Liver (tissue), 3 donors: ENCODE data around the gene EIF4B.
A peak's percentile ranks its signal among the peaks of the same experiment; 100 is the strongest.

Experiments
- CTCF ChIP-seq: fragments of 150-350 bp; IDR thresholded peaks from 2 replicates; pipeline ENCODE4 v1.5.1; 2017; ENCODE audit warnings: improper control_type of control experiment, low read depth, low read length; ENCODE audit not compliant: missing input control
- EGR1 ChIP-seq, 2 donors: IDR thresholded peaks; 2 replicates each; pipeline ENCODE4 v1.6.1; 2016 to 2018; ENCODE audit warnings: antibody characterized with exemption in 2 of 2, low read depth in 2 of 2
- FOXA1 ChIP-seq: IDR thresholded peaks from 2 replicates; pipeline ENCODE4 v1.6.1; 2016; ENCODE audit warnings: antibody characterized with exemption
- GABPA ChIP-seq, 2 donors: IDR thresholded peaks in 1 of 2; conservative IDR thresholded peaks in 1 of 2; 2 replicates each; pipeline ENCODE4 v1.6.1; 2016; ENCODE audit warnings: antibody characterized with exemption in 2 of 2, mild to moderate bottlenecking in 1 of 2, moderate library complexity in 1 of 2
- JUND ChIP-seq, 2 donors: IDR thresholded peaks; 2 replicates each; pipeline ENCODE4 v1.6.1; 2016; ENCODE audit warnings: antibody characterized with exemption in 2 of 2
- NR2F2 ChIP-seq: IDR thresholded peaks from 2 replicates; pipeline ENCODE4 v1.6.1; 2016; ENCODE audit warnings: antibody characterized with exemption
- RXRA ChIP-seq, 2 donors: IDR thresholded peaks; 2 replicates each; pipeline ENCODE4 v1.6.1; 2017 to 2018; ENCODE audit warnings: antibody characterized with exemption in 2 of 2, mild to moderate bottlenecking in 1 of 2
- SP1 ChIP-seq: IDR thresholded peaks from 2 replicates; pipeline ENCODE4 v1.6.1; 2018; ENCODE audit warnings: antibody characterized with exemption, mild to moderate bottlenecking
- ZBTB33 ChIP-seq: IDR thresholded peaks from 2 replicates; pipeline ENCODE4 v1.6.1; 2016; ENCODE audit warnings: antibody characterized with exemption
- TF ChIP-seq, protein P1 (sequence below): IDR thresholded peaks from 2 replicates; pipeline ENCODE4 v1.6.1; 2016; ENCODE audit warnings: antibody characterized with exemption
- TF ChIP-seq, protein P2 (sequence below): IDR thresholded peaks from 2 replicates; pipeline ENCODE4 v1.6.1; 2016; ENCODE audit warnings: antibody characterized with exemption
- TF ChIP-seq, protein P3 (sequence below): IDR thresholded peaks from 2 replicates; pipeline ENCODE4 v1.6.1; 2016; ENCODE audit warnings: antibody characterized with exemption, mild to moderate bottlenecking
- donor health status: healthy.
- donor health status: healthy.

- no peak for TF ChIP-seq CTCF
- no peak for TF ChIP-seq ZBTB33
- peak in 1 of 2 donors; percentile 30 for TF ChIP-seq JUND (IDR thresholded peaks at IDR 0.05)
- TF ChIP-seq, protein P1, sequence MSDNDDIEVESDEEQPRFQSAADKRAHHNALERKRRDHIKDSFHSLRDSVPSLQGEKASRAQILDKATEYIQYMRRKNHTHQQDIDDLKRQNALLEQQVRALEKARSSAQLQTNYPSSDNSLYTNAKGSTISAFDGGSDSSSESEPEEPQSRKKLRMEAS: peak; percentile 71
- TF ChIP-seq, protein P2, sequence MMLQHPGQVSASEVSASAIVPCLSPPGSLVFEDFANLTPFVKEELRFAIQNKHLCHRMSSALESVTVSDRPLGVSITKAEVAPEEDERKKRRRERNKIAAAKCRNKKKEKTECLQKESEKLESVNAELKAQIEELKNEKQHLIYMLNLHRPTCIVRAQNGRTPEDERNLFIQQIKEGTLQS: no peak
- TF ChIP-seq FOXA1: no peak
- no peak for TF ChIP-seq GABPA (IDR thresholded peaks at IDR 0.05 in 1 of 2, conservative IDR thresholded peaks at IDR 0.05 in 1 of 2)
- peak in 1 of 2 donors; percentile 19 for TF ChIP-seq RXRA (IDR thresholded peaks at IDR 0.05)
- no peak for TF ChIP-seq NR2F2
- TF ChIP-seq, protein P3, sequence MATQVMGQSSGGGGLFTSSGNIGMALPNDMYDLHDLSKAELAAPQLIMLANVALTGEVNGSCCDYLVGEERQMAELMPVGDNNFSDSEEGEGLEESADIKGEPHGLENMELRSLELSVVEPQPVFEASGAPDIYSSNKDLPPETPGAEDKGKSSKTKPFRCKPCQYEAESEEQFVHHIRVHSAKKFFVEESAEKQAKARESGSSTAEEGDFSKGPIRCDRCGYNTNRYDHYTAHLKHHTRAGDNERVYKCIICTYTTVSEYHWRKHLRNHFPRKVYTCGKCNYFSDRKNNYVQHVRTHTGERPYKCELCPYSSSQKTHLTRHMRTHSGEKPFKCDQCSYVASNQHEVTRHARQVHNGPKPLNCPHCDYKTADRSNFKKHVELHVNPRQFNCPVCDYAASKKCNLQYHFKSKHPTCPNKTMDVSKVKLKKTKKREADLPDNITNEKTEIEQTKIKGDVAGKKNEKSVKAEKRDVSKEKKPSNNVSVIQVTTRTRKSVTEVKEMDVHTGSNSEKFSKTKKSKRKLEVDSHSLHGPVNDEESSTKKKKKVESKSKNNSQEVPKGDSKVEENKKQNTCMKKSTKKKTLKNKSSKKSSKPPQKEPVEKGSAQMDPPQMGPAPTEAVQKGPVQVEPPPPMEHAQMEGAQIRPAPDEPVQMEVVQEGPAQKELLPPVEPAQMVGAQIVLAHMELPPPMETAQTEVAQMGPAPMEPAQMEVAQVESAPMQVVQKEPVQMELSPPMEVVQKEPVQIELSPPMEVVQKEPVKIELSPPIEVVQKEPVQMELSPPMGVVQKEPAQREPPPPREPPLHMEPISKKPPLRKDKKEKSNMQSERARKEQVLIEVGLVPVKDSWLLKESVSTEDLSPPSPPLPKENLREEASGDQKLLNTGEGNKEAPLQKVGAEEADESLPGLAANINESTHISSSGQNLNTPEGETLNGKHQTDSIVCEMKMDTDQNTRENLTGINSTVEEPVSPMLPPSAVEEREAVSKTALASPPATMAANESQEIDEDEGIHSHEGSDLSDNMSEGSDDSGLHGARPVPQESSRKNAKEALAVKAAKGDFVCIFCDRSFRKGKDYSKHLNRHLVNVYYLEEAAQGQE: peak; percentile 72
- TF ChIP-seq EGR1 (IDR thresholded peaks at IDR 0.05; ENCODE audit: low read depth in 2 of 2): peak in 1 of 2 donors; percentile 56
- TF ChIP-seq SP1: peak; percentile 62
Observed at GRCh38 chr12:53054112-53054878, 48.0 kb downstream of the EIF4B start.
